Activated CD8-positive, alpha-beta memory T cell treated with anti-CD3 and anti-CD28 coated beads, Interleukin-2, amount 50 U/mL, for 48 hours (primary cell): ENCODE results near the gene STKLD1.

ENCODE experiments used
- DNase-seq: peaks from one replicate; pipeline ENCODE4 v3.0.0-alpha.2; 2020

STKLD1 gene

DNA sequence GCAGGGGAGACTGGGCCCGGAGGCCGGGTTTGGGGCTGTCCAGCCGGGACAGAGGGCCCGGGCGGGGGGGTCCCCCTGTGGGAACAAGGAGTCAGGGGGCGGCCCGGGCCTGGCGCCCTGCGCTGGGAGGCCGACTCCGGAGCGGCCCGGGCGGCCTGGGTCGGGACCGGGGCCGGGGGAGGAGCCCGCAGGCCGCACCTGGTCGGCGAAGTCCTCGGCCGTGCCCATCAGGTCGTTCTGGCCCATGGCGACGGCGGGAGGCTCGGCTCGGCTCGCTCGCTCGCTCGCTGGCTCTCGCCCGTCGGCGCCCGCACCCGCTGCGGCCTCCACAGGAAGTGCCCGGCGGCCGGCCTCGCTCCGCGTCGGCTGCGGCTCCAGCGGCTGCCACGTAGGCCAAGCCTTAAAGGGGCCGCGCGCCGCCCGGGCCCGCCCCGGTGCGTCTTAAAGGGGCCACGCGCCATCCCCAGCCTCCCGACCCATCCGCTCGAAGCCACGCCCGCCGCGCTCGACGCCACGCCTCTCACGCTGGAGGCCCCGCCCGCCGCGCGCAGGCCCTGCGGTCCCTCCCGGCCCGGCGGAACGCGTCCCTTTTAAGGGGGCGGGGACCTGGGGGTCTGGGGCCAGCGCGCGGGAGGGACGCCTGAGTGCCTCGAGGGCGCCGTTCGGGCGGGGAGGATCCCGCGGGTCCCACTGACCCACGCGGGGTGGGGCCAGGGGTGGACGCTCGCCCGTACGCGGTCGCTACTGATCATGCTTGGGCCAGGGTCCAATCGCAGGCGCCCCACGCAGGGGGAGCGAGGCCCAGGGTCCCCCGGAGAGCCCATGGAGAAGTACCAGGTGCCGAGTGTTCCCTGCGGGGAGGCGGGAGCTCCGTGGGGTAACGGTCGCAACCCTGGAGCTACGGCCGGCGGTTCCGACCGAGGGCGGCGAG is at the start of gene STKLD1, which contains the start of gene SURF4:
Gene STKLD1, plus strand, starts transcription at position 643 of the 931 bp plus-strand sequence. Its CDS starts 108 bp downstream, at position 751.
Gene SURF4, minus strand, starts transcription at position 337 of the 931 bp plus-strand sequence. Its CDS starts 91 bp downstream, at position 246.
- DNase-seq, result peak; percentile 99

DNA sequence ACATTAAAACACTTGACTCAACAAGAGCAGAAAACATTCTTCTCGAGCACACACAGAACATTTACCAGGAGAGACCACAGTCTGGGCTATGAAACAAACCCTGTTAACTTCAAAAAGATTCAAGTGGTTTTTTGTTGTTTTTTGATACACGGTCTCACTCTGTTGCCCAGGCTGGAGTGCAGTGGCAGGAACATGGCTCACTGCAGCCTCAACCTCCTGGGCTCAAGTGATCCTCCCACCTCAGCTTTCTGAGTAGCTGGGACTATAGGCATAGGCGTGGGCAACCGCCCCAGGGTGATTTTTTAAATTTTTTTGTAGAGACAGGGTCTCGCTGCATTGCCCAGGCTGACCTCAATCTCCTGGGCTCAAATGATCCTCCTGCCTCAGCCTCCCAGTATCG is 49.1 kb upstream of the STKLD1 start:
- peak; percentile 39 for DNase-seq

DNA sequence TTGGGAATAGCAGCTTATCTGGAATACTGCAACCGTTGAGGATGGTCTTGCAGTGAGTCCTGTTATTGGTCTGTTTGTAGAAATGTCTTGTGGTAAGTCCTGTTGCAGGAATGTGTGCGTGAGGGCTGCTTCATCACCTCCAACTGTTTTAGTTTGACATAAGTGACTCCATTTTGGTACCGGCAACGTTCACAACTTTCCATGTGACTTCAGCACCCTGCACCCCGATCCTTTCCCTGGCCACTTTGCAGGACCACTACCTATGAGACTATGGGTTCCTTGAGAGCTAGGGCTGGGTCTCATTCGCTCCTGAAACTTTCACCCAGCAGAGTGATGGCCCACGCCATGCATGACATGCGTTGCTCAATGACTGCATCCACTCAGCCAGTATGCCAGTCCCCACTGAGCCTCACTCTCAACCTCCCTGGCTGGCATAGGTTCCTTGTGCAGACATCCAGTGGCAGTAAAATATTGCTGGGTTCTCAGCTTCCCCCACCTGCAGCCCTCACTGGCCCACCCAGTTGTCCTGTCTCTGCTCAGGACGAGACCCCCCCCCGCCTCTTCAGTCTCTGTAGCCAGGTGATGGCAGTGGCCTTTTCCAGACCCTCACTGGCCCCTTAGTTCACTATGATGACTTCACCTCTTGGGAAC is 48.2 kb upstream of the STKLD1 start:
- DNase-seq, result peak; percentile 45

DNA sequence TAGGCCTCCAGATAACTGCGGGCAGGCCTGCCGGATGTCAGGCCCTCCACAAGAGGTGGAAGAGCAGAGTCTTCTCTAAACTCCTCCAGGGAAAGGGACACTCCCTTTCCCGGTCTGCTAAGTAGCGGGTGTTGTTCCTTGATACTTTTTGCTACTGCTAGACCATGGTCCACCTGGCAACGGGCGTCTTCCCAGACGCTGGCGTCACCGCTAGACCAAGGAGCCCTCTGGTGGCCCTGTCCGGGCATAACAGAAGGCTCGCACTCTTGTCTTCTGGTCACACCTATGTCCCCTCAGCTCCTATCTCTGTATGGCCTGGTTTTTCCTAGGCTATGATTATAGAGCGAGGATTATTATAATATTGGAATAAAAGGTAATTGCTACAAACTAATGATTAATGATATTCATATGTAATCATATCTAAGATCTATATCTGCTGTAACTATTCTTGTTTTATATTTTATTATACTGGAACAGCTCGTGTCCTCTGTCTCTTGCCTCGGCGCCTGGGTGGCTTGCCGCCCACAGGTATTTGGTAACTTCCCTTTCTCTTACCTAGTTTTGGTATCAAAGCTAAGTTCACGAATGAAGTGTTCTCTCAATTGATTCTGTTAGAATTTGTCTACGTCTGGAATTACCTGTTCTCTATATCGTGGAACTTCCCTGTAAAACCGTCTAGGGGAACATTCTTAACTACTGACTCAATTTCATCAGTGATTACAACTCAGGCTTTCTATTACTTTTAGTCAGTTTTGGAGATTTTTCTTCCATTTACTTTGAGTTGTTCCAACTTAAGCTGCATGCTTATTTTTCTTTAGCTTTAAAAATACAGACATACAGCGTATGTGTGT is 46.6 kb upstream of the STKLD1 start:
- peak; percentile 57 for DNase-seq

DNA sequence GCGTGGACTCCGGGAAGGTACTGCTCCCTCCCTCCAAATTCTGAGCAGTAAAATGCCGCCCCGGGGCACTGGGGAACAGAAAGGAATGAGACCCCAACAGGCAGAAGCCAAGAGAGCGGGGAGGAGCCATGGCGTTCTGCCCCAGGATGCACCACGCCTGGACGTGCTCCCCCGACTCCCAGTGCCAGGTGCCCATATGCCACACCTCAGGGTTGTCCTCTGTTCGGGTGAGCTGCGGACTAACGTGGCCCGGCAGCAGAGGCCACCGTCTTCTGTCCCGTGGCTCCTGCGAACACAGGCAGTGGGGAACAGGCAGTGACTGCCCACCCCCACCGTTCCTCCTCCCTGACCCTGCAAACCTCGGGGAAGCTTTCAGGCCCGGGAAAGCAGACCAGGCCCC is 44.9 kb upstream of the STKLD1 start:
- peak; percentile 48 for DNase-seq

DNA sequence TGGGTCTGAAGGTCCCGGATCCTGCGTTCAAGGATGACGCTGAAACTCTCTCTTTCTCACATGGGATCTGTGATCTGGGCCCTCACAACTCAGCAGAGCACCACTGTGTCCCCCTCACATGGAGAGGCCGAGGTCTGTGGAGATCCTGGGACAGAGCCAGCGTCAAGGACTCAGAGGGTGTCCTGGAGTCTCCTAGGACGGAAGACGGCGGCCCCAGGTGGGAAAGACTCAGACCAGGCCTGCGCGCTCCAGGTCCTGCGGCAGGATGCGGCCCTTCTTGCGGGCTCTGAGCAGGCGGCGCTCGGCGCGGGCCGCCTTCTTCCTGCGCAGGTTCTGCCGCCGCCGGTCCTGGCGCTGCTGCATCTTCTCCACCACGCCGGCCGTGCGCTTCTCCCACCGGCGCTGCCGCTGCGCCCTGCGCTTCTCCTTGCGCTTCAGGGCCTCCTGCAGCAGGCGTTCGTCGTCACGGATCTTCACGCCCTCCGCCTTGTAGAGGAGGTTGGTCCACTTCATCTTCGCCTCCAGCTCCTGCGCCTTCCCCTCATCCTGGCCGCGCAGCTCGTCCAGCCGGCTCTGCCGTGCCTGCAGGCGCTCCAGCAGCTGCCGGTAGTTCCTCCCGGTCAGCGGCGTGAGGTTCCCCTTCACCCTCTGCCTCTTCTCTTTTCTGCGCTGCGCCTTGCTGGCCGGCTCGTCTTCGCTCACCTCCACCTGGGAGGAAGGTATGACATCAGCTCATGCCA is 44.4 kb upstream of the STKLD1 start:
- DNase-seq, result peak; percentile 48

DNA sequence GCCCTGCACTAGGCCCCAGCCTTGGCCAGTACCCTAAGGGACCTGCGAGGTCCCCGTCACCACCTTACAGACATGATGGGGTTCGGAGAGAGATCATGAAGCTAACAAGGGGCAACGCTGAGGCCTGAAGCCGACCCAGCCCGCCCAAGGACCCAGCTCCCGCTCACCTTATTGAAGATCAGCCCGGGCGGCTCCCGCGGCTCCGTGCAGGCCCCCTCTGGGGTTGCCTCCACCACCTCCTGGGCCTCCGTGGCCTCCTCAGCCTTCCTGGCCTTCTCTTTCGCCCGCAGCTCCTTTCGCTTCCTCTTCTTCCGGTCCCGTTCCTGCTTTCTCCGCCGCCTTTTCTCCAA is 43.8 kb upstream of the STKLD1 start:
- DNase-seq, result no peak

DNA sequence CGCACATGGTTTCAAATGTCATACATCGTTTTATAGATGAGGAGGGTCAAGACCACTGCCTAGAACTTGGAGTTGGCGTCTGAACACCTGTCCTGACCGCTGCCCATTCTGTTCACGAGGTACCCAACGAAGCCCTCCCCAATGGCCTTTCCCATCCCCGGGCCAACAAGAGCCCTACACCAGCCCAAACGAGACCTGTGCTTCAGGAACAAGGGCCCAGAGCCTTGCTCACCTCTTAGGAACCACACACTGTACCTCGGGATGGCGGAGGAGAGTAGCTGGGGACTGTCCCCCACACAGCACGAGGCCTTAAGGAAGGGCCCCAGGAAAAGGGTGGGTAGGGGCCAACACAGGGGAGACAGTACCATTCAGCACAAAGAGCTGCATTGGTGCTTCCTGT is 43.2 kb upstream of the STKLD1 start:
- peak; percentile 42 for DNase-seq

DNA sequence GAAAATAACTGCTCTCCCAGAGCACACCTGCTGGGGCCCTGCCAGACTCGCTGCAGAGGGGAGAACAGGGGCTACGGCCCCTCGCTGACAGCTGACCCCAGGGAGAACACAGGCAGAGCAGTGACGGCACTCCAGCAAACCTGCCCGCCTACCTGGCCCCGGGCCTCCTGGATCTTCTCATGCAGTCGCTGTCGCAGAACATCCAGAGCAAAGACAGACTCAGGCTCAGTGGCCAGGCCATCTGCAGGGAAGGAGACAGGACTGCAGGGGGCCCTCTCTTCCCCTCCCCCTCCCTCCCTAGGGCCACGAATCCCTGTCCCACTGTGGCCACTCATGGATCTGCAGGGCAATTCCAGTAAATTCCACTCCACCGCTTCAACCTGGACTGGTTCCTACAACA is 42.6 kb upstream of the STKLD1 start:
- no peak for DNase-seq

DNA sequence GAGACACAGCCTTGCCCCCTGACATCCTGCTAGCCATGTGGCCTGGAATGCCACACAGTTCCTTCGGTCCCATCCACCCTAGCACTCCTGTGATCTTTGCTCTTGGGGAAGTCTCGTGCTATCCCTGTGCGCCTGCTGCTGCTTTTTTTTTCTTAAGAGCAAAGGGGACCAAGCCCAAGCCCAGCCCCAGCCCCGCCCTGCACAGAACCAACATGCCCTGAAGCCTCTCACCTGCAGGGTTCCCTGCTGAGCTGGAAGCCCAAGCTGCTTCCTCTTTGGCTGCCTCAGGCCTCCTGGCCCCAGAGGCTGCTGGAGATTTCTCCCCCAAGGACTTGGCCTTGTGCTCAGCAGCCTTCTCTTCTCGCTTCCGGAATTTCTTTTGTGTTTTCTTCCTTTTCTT is 42.0 kb upstream of the STKLD1 start:
- DNase-seq, result peak; percentile 46

DNA sequence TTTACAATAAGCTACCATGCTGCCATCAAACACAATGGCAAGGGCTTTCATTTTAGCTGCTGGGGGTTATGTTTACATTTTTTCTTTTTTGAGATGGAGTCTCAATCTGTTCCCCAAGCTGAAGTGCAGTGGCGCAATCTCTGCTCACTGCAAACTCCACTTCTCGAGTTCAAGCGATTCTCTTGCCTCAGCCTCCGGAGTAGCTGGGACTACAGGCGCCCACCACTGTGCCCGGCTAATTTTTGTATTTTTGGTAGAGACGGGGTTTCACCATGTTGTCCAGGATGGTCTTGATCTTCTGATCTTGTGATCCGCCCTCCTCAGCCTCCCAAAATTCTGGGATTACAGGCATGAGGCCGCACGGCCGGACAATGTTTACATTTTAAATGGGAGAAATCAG is 41.3 kb upstream of the STKLD1 start:
- peak; percentile 42 for DNase-seq

DNA sequence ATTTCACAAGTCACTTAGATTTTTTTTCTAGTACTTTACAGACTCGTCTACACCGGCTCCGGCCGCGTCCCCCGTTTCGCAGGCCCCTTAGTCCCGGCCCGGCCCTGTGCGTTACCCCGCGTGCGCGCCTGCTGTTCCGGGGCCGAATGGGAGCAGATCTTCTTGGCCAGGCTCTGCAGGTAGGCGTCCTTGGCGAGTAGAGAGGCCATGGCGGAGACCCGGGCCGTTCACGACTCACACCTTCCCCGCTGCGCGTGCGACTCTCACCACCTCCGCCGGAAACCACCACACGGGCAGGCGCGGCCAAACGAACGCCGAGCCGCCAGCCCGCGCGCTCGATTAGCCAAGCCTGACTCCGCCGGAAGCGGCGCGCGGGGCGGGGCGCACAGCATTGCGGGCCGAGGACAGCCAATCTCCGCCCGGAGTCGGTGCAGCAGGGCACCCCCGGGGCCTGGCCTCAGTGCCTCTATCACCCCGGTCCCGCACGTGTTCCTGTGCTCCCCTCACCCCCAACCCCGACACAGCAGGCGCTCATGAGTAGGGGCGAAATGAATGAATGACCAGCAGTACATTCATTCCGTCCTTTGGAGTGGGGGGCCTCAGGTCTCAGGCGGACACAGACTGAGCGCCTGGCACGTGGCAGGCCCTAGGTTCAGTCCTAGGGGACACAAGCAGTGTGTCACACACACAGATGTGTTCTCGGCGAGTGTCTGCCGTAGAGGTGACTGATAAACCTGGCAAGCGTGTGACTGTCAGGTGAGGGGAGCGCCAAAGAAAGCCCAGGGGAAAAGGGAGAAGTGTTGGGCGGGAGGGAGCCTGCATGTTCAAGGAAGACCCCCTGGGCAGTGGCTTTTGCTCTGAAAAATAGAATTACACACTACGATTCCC is 40.0 kb upstream of the STKLD1 start, which contains the start of gene SURF6:
Gene SURF6, minus strand, starts transcription at position 265 of the 888 bp plus-strand sequence. Its CDS starts 56 bp downstream, at position 209.
- DNase-seq, result peak; percentile 97

DNA sequence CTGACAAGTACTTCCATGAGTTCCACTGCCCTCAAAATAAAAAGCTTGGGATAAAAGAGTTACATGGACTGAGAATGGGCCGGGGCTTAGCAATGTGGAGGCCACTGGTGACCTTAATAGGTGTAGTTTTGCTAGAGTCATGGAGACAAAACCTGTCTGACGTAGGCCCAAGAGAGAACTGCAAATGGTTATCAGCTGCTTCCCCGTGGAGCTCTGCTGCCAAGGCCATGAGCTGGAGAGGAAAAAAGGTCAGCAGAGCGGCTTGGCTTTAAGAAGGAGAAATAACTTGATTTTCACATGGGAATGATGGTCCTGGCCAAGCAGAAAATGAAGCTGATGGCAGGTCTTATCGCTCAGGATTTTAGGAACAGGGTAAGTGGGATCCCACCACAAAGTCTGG is 36.5 kb upstream of the STKLD1 start:
- no peak for DNase-seq

DNA sequence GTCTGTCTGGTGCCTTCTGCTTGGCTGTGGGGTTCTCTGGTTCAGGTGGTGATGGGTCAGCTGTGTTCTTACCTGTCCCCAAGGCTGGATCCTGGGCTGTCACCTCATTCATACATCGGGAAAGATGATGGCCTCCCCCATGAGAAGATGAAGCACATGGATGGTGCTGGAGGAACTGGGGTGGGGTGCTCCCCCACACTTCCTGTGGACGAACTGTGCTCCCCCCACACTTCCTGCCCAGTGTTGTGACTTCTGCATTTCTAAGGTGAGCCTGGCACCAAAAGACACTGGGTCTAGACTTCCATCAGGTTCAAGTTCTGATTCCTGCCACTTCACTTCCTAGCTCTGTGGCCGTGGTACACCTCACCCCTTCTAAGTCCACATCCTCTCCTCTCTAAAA is 35.9 kb upstream of the STKLD1 start:
- no peak for DNase-seq

DNA sequence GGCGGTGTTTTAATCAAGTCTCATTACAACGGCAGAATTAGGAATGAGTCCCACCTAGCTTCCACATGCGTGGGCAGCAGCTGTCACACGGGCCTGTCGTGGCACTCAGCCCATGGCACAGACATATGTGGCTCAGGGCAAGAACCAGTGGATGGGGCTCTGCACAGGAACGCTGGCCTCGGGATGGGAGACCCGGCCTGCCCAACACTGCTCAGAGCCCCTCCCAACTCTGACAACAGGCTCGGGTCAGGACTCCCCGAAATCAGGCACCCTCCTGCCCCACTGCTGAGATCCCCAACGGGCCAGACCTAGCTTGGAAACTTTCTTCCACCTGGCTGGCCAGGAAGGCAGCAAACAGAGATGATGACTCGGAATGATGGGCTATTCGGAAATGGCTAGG is 35.2 kb upstream of the STKLD1 start:
- no peak for DNase-seq

DNA sequence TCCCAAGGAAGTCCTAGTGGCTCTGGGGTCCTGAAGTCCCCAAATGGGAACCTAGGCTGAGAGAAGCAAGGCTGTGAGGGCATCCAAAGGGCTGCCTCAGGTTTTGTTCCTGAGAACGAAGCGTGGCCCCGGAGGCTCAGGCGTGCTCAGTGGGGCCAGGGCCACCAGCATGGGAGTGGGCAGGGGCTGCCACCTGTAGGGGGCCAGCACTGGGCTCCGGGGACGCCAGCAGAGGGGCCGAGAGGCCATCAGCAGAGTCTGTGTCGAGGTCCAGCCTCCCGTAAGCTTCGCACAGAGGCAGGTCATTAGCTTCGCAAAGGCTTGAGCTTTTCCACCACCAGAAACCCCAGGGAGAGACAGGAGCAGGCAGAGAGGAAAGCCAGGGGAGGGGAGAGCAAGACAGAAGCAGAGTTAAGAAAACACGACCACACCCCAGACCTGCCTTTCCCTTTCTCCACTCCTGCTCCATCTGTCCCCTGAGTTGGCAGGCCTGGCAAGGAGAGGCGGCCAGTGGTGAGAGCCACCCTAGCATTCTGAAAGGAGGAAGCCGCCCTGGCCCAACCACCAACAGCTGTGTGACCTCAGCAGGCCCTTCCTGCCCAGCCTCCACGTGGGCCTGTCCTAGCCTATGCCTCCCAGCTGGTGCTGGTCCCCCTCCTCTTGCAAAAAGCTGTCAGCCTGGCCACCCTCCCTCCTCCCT is 34.6 kb upstream of the STKLD1 start:
- no peak for DNase-seq

DNA sequence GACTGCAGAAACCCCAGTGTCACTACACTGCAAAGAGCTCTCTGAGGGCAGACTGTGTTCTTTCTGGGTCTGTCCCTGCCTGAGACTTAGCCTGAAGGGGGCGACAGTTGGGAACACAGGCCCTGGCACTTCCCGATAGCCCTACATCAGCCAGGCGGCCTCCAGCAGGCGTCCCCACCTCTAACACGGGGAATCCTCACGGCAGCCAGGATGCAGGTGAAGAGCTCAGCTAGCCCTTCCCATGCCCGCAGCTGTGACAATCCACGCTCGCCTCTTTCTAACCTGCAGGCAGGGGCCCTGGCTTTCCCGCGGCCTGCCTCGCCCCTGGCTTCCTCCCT is 34.1 kb upstream of the STKLD1 start:
- DNase-seq, result no peak

DNA sequence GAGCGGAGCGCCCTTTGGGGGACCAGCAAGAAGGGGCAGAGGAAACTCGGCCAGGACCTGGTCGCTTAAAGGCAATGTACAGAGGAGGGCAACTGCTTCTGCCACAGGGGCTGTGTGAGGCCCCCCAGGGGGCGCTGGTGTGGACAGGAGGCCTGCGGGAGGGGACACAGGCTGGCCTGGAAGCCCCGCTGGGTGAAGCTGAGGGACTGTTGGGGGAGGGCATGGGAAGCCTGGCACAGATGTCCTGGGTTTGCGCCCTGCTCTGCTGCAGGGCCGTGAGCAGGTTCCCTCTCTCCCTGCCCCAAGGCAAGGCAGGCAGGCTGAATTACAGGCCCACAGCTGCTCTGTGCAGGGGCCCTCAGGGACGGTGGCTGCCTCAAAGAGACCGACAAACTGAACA is 33.6 kb upstream of the STKLD1 start:
- no peak for DNase-seq

DNA sequence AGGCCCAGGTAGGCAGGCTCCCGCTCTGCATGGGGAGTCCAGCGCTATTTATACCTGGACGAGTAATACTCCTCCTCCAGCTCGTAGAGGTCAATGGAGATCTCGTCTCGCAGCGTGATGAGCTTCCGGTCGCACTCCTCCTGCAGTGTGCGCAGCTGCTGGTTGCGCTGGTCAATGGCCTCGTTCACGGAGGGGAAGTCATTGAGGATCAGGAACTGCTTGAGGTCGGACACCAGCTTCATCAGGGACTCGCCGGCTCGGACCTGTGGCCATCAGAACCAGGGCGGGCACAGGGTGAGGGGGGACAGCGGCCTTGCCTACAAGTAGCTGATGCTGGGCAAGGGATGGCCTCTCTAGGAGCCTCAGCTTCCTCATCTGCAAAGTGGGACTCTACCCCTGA is 32.1 kb upstream of the STKLD1 start:
- DNase-seq, result no peak

DNA sequence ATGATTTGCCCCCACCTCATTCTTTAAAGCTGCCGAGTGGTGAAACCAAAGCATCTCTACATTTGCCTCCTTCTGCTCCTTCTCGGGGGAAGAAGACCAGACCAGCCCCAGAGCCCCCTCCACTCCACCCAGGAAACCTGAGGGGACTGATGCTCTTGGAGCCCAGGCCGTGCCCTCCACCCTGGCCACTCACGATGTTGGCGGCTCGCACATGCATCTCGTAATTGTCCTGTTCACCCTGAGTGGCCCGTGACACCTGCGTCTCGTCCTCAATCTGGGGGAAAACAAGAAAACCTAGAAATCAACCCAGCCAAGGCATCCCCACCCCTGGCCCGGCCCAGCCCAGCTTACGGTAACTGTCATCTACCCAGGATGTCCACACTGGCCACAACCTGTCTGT is 31.2 kb upstream of the STKLD1 start:
- no peak for DNase-seq

DNA sequence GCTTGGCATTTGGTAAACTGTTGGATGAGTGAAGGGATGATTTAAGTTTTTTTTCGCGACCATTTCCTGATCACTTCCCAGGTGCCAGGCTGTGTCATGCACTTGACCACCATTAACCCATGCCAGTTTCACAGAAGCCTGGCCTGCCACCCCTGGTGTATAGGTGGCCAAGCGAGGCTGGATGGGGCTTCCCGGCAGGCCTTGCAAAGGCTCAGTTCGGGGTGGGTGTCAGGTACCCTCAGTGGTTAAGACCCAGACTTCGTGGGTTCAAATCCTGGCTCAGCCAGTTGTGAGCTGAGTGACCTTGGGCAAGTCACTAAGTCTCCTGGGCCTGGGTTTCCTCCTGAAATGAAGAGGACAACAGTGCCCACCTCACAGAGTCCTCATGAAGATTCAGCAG is 30.6 kb upstream of the STKLD1 start:
- DNase-seq, result no peak
